GM12891 (cell line): ENCODE data around the gene DNAI4.

ENCODE experiments used
- PAX5 ChIP-seq: IDR thresholded peaks from 2 replicates; pipeline ENCODE4 v1.6.1; 2011; ENCODE audit warnings: low read length, moderate library complexity, mild to moderate bottlenecking; ENCODE audit not compliant: insufficient read depth, severe bottlenecking
- POLR2A ChIP-seq: IDR thresholded peaks from 2 replicates; pipeline ENCODE4 v1.6.1; 2011; ENCODE audit warnings: low read depth, low read length, control low read depth
- POLR2AphosphoS5 ChIP-seq: IDR thresholded peaks from 2 replicates; pipeline ENCODE4 v1.6.1; 2011; ENCODE audit warnings: low read depth, low read length, control low read depth
- POU2F2 ChIP-seq: IDR thresholded peaks from 2 replicates; pipeline ENCODE4 v1.6.1; 2011; ENCODE audit warnings: low read depth, mild to moderate bottlenecking, control low read depth, low read length, moderate library complexity
- SPI1 ChIP-seq: IDR thresholded peaks from 2 replicates; pipeline ENCODE4 v1.6.1; 2011; ENCODE audit warnings: low read depth, low read length, control low read depth
- TAF1 ChIP-seq: IDR thresholded peaks from 2 replicates; pipeline ENCODE4 v1.6.1; 2011; ENCODE audit warnings: low read depth, low read length, control low read depth

DNA sequence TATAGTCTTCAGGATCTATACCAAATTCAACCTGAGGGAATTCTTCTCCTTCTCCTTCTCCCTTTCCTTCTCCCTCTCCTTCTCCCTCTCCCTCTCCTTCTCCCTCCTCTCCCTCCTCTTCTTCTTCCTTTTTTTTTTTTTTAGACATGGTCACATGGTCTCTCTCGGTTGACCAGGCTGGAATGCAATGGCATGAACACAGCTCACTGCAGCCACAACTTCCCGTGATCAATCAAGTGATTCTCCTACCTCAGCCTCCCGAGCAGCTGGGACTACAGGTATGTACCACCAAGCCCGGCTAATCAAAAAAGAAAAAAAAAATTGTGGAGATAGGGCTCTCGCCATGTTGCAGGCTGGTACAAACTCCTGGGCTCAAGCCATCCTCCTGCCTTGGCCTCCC, 51.5 kb downstream of the DNAI4 start:
- TF ChIP-seq POLR2A (no peak), POLR2AphosphoS5 (no peak), PAX5 (no peak), TAF1 (no peak), SPI1 (no peak), POU2F2 (no peak)
